Measurements from ENCODE around the gene DHX38.

DHX38 gene

DNA sequence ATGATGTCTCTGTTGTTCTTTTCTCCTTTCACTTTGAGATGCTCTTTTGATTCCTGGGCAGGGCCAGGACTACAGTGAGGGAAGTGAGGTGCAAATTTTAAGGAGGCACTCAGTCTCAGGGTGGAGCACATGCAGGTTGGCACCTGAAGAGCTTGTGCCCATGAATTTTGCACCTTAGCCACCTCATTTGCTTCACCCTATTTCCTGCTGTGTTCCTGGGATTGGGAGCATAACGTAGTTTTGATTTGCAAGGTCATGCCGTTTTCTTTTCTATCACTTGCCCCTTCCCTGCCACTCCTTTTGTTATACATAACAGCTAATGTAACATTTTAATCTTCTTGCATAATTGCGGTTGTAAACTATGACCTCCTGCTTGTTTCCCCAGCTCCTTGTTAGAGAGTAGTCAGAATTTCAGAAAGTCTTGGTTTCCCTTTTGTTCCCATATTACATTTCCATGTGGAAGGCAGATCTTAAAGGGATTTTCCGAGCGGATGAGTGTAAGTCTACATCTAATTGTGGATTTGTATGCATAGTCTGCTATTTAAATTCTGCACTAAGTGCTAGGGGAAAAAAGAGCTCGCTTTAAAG lies 68.6 kb downstream of the DHX38 start:
- TF ChIP-seq CTCF (conservative IDR thresholded peaks at IDR 0.05; ENCODE audit: control insufficient read depth, insufficient read depth, low read depth, low read length): no peak
- no peak overlapping the region for H3K4me3 ChIP-seq (ENCODE audit: control insufficient read depth, low read depth, low read length)
- no peak for DNase-seq (ENCODE audit: low read depth)

All from fibroblast of mammary gland (primary cell).